ENCODE measurements around the gene EXOC3.

Gene EXOC3

DNA sequence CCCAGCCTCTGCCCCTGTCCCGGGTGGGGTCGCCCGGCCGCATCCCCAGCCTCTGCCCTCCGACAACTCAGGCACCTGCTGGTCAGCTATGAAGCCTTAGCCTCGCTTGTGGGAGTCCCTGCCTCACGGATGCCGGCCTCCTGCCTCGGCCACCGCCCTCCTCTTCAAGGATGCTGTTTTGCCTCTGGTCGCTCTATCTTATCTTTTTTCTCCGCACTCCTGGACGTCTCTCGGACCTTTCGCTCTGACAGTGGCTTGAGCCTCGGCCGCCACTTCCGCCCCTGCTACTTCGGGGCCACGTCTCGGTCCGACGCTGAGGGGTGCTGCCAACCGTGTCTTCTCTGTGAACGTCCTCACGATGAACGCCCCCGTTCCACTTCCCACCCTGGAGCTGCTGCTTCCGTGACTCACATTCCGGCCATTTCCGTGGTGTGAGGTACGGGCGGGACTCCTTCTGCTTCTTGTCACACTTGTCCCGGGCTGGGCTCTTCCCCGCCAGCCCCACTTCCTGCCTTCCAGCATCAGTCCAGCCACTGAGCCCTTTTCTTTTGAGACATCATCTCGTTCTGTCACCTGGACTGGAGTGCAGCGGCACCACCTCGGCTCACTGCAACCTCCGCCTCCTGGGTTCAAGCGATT, 55.0 kb downstream of the EXOC3 start:
- TF ChIP-seq, protein P1, sequence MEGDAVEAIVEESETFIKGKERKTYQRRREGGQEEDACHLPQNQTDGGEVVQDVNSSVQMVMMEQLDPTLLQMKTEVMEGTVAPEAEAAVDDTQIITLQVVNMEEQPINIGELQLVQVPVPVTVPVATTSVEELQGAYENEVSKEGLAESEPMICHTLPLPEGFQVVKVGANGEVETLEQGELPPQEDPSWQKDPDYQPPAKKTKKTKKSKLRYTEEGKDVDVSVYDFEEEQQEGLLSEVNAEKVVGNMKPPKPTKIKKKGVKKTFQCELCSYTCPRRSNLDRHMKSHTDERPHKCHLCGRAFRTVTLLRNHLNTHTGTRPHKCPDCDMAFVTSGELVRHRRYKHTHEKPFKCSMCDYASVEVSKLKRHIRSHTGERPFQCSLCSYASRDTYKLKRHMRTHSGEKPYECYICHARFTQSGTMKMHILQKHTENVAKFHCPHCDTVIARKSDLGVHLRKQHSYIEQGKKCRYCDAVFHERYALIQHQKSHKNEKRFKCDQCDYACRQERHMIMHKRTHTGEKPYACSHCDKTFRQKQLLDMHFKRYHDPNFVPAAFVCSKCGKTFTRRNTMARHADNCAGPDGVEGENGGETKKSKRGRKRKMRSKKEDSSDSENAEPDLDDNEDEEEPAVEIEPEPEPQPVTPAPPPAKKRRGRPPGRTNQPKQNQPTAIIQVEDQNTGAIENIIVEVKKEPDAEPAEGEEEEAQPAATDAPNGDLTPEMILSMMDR (IDR thresholded peaks at IDR 0.05; ENCODE audit: insufficient read depth, low read length, missing control alignments): no peak
- ChIA-PET POLR2A (no interaction called here), CTCF (no interaction called here)
- H3K4me3 ChIP-seq (ENCODE audit: low read depth, low read length): no peak overlapping the region
- DNase-seq (ENCODE audit: low read depth, low spot score): no peak

GRCh38 chr5:499233-500209, 56.5 kb downstream of the EXOC3 start:
- no peak for DNase-seq (ENCODE audit: low read depth, low spot score)
- TF ChIP-seq, protein P1 (IDR thresholded peaks at IDR 0.05; ENCODE audit: insufficient read depth, low read length, missing control alignments): no peak
- ChIA-PET CTCF (no interaction called here), POLR2A (no interaction called here)
- no peak overlapping the region for H3K4me3 ChIP-seq (ENCODE audit: low read depth, low read length)

DNA sequence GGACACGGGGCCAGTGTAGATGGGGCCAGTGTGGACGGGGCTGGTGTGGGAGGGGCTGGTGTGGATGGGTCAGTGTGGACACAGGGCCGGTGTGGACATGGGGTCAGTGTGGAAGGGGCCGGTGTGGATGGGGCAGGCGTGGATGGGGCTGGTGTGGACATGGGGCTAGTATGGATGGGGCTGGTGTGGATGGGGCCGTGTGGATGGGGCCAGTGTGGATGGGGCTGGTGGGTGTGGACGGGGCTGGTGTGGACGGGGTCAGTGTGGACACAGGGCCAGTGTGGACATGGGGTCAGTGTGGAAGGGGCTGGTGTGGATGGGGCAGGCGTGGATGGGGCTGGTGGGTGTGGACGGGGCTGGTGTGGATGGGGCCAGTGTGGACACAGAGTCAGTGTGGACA, 57.5 kb downstream of the EXOC3 start:
- CTCF ChIA-PET: no interaction called here
- DNase-seq (ENCODE audit: low read depth, low spot score): no peak
- TF ChIP-seq, protein P1 (IDR thresholded peaks at IDR 0.05; ENCODE audit: insufficient read depth, low read length, missing control alignments): no peak
- POLR2A ChIA-PET: no interaction called here
- no peak overlapping the region for H3K4me3 ChIP-seq (ENCODE audit: low read depth, low read length)

DNA sequence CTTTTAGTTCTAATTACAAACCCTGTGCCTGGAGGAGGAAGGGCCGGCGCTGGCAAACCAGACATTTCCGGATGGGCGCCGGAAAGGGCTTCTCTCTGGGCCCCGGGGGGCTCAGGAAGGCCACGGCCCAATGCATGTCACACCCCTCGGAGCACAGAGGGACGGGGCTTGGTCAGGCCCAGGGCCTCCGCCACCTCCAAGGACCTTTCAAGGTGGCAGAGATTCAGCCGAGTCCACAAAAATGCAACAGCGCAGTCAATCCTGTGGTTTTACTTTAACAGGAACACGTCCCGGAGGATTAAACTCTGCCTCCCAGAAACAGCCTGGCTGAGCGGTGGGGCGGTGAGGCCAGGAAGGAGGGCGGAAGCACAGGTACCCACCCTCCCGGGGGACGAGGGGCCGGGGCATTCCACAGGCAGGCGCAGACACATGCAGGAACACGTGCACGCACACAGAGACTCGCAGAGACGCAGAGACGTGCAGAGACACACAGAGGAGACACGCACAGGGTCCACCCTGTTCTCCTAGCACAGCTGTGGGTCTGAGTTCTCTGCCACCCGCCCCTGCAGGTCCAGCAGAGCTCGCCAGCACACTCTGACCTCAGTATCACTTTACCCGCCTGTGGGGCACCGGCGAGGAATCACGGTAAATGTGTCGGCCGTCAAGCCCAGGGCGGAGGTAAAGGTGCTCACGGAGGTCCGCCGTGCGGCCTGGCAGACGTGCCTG, 58.3 kb downstream of the EXOC3 start:
- ChIA-PET CTCF (no interaction called here), POLR2A (no interaction called here)
- TF ChIP-seq, protein P1 (IDR thresholded peaks at IDR 0.05; ENCODE audit: insufficient read depth, low read length, missing control alignments): no peak
- no peak overlapping the region for H3K4me3 ChIP-seq (ENCODE audit: low read depth, low read length)
- no peak for DNase-seq (ENCODE audit: low read depth, low spot score)

DNA sequence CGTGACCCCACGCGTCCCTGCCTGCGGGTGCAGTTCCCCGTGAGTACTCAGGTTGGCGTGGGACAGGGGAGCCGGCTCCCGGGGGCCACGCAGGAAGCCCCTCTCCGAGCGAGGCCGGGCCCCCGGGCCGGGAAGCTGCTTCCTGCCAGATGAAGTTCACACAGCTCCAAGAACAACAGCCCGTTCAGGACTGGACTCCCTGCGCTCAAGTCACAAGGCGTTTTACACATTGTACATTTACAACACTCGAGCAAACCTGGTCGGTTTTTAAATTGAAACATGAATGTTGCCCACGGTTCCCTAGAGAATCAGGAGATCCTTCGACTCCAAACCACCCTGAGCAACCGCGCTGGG, 58.8 kb downstream of the EXOC3 start:
- TF ChIP-seq, protein P1 (IDR thresholded peaks at IDR 0.05; ENCODE audit: insufficient read depth, low read length, missing control alignments): no peak
- ChIA-PET CTCF (no interaction called here), POLR2A (no interaction called here)
- H3K4me3 ChIP-seq (ENCODE audit: low read depth, low read length): no peak overlapping the region
- no peak for DNase-seq (ENCODE audit: low read depth, low spot score)

All from AG04449 (cell line).